DND-41 (cell line): ENCODE data around the gene PIGS.

Experiments
- ATAC-seq: fragments of 200-7000 bp; cut with Tn5 transposase; 3 replicates; pipeline ENCODE4 v1.9.1; 2021; ENCODE audit warnings: low read depth; ENCODE audit not compliant: insufficient read depth
- DNase-seq: peaks from one replicate; pipeline ENCODE4 v3.0.0-alpha.2; 2020
- H2AFZ ChIP-seq: 2 replicates; pipeline ENCODE4 v1.6.0; 2012; ENCODE audit warnings: low read depth, low read length
- H3K27ac ChIP-seq: 2 replicates; pipeline ENCODE4 v1.5.1; 2012; ENCODE audit warnings: low read length, inconsistent platforms
- H3K27me3 ChIP-seq: fragments of 200-600 bp; sonication (generic); 2 replicates; pipeline ENCODE4 v1.6.0; 2012; ENCODE audit warnings: low read length, mild to moderate bottlenecking, inconsistent platforms; ENCODE audit not compliant: insufficient read depth, poor library complexity
- H3K36me3 ChIP-seq: 2 replicates; pipeline ENCODE4 v1.5.1; 2012; ENCODE audit warnings: low read length, inconsistent platforms; ENCODE audit not compliant: insufficient read depth
- H3K4me1 ChIP-seq: 2 replicates; pipeline ENCODE4 v1.5.1; 2012; ENCODE audit warnings: mild to moderate bottlenecking, low read length; ENCODE audit not compliant: insufficient read depth
- H3K4me2 ChIP-seq: 2 replicates; pipeline ENCODE4 v1.6.0; 2012; ENCODE audit warnings: mild to moderate bottlenecking, moderate library complexity, low read length, inconsistent platforms; ENCODE audit not compliant: insufficient read depth
- H3K4me3 ChIP-seq, 2 experiments: fragments of 200-600 bp in 1 of 2; shearing (Covaris generic) in 1 of 2; 2 replicates each; pipeline ENCODE4 v1.5.1; 2012 to 2016; ENCODE audit warnings: inconsistent platforms in 2 of 2, low read length in 2 of 2, mild to moderate bottlenecking in 2 of 2, low read depth in 1 of 2, moderate library complexity in 1 of 2
- H3K79me2 ChIP-seq: 2 replicates; pipeline ENCODE4 v1.6.0; 2012; ENCODE audit warnings: low read length, inconsistent platforms; ENCODE audit not compliant: insufficient read depth
- H3K9ac ChIP-seq: 2 replicates; pipeline ENCODE4 v1.6.0; 2012; ENCODE audit warnings: low read depth, mild to moderate bottlenecking, inconsistent platforms, low read length, moderate library complexity
- H3K9me3 ChIP-seq: 2 replicates; pipeline ENCODE4 v1.5.1; 2012; ENCODE audit warnings: low read length, moderate library complexity, mild to moderate bottlenecking, inconsistent platforms; ENCODE audit not compliant: insufficient read depth, severe bottlenecking
- H4K20me1 ChIP-seq: 2 replicates; pipeline ENCODE4 v1.6.0; 2012; ENCODE audit warnings: low read length; ENCODE audit not compliant: insufficient read depth
- CTCF ChIP-seq: IDR thresholded peaks from 2 replicates; pipeline ENCODE4 v1.5.1; 2012; ENCODE audit warnings: borderline replicate concordance, low read length, moderate library complexity, mild to moderate bottlenecking; ENCODE audit not compliant: poor library complexity, severe bottlenecking; ENCODE audit errors: extremely low read depth
- EZH2 ChIP-seq: IDR thresholded peaks from 3 replicates; pipeline ENCODE4 v1.6.1; 2012; ENCODE audit warnings: borderline replicate concordance, low read depth, mild to moderate bottlenecking, moderate library complexity, low read length, inconsistent platforms; ENCODE audit not compliant: severe bottlenecking

The PIGS gene

GRCh38 chr17:28540231-28540630 is 31.1 kb downstream of the PIGS start:
- DNase-seq = no peak
- H3K9me3 ChIP-seq = no peaks in the 10 kb centered on the region
- no peak overlapping the region for H3K4me2 ChIP-seq
- H4K20me1 ChIP-seq = no peaks in the 10 kb centered on the region; the same call in 1 of the 2 replicates
- no peaks in the 10 kb centered on the region for H3K79me2 ChIP-seq
- H3K27ac ChIP-seq = no peak overlapping the region
- H3K4me1 ChIP-seq = no peaks in the 10 kb centered on the region
- ATAC-seq = no peak
- TF ChIP-seq EZH2 (no peak), CTCF (no peak)
- H3K36me3 ChIP-seq = no peaks in the 10 kb centered on the region
- no peak overlapping the region for H3K9ac ChIP-seq
- H2AFZ ChIP-seq = no peak overlapping the region
- no peak overlapping the region for H3K4me3 ChIP-seq
- peaks cover 10% of the 10 kb centered on the region for H3K27me3 ChIP-seq

- Histone ChIP-seq H3K4me1 (no peaks in the 10 kb centered on the region), H3K9ac (no peak overlapping the region), H3K36me3 (no peaks in the 10 kb centered on the region), H2AFZ (no peak overlapping the region), H4K20me1 (no peaks in the 10 kb centered on the region; the same call in 1 of the 2 replicates), H3K27me3 (peaks cover 10% of the 10 kb centered on the region), H3K79me2 (no peaks in the 10 kb centered on the region), H3K9me3 (no peaks in the 10 kb centered on the region), H3K4me2 (no peak overlapping the region), H3K4me3 (no peak overlapping the region), H3K27ac (no peak overlapping the region)
- TF ChIP-seq EZH2 (no peak), CTCF (no peak)
- DNase-seq (no peak), ATAC-seq (no peak)
Observed at GRCh38 chr17:28538296-28538895, 32.9 kb downstream of the PIGS start.

GRCh38 chr17:28537219-28537610 is 34.1 kb downstream of the PIGS start:
- TF ChIP-seq EZH2 = no peak
- no peak for TF ChIP-seq CTCF
- H4K20me1 ChIP-seq = no peaks in the 10 kb centered on the region; the same call in 1 of the 2 replicates
- H3K9ac ChIP-seq = no peak overlapping the region

More at GRCh38 chr17:28537219-28537610, 34.1 kb downstream of the PIGS start:
- Histone ChIP-seq H3K4me3 (no peak overlapping the region), H3K79me2 (no peaks in the 10 kb centered on the region), H3K36me3 (no peaks in the 10 kb centered on the region), H3K9me3 (no peaks in the 10 kb centered on the region), H3K4me2 (no peak overlapping the region), H3K27me3 (peaks cover 10% of the 10 kb centered on the region), H2AFZ (no peak overlapping the region), H3K27ac (no peak overlapping the region), H3K4me1 (no peaks in the 10 kb centered on the region)
- DNase-seq (no peak), ATAC-seq (no peak)
